HT1080 (cell line): ENCODE data around the gene ZBED6. TPM values are rescaled to one million over a fixed set of nuclear protein-coding genes. Genes with fewer than 3 reads are reported as not detected.

Source experiments
- DNase-seq: peaks from one replicate; pipeline ENCODE4 v3.0.0-alpha.2; 2015; ENCODE audit warnings: low read depth
- small RNA-seq: library from RNA; depleted of rRNA; stranded (forward); fragments of <200 nt; gene quantifications from one replicate; pipeline ENCODE3, GENCODE V24; 2014
- total RNA-seq: library from RNA; depleted of rRNA; stranded (reverse); fragments of >200 nt; shearing (Covaris generic); gene quantifications from 2 replicates; pipeline ENCODE4 v1.2.3, GENCODE V29; 2014; rRNA removed

The ZBED6 gene
- total RNA-seq, 1 experiment from 2014 or later = 8.1 TPM

- no peak for DNase-seq
These were observed 44.9 kb downstream of the ZBED6 start for GRCh38 chr1:203840208-203840808.

GRCh38 chr1:203842559-203842876 lies 47.1 kb downstream of the ZBED6 start:
- no peak for DNase-seq

GRCh38 chr1:203843435-203843834 lies 48.0 kb downstream of the ZBED6 start:
- no peak for DNase-seq

Small RNA genes within 50 kb of the gene (small RNA-seq; reads per million reads assigned to genes)
- gene ZC3H11A = 0.07 reads per million

Other genes starting within 250 kb of the ZBED6 start
- gene ATP2B4, start 168.8 kb upstream of the ZBED6 start, total RNA-seq = 10.7 and 15.8 TPM in 2 replicates
- 0.20 TPM in 1 of 2 replicates, not detected in the other for gene LAX1, start 30.4 kb upstream of the ZBED6 start, total RNA-seq
- 45.6 and 49.7 TPM in 2 replicates for gene ZC3H11A, start within 50 bp of the ZBED6 start, total RNA-seq
- gene SNRPE, start 66.0 kb downstream of the ZBED6 start, total RNA-seq = 176 and 179 TPM in 2 replicates